Measurements from ENCODE around the gene ASF1A.

The ASF1A gene

GRCh38 chr6:118917546-118918328, 23.8 kb downstream of the ASF1A start:
- DNase-seq, result no peak

GRCh38 chr6:118918329-118918725, 24.4 kb downstream of the ASF1A start:
- DNase-seq, result no peak

- no peak for DNase-seq
Measured at GRCh38 chr6:118921084-118921483, 27.1 kb downstream of the ASF1A start.

- no peak for DNase-seq
Measured at GRCh38 chr6:118923035-118923434, 29.1 kb downstream of the ASF1A start.

GRCh38 chr6:118930680-118931079, 36.7 kb downstream of the ASF1A start:
- DNase-seq, result no peak

GRCh38 chr6:118931436-118931835, 37.5 kb downstream of the ASF1A start:
- no peak for DNase-seq

GRCh38 chr6:118932421-118932820, 38.5 kb downstream of the ASF1A start:
- no peak for DNase-seq

- DNase-seq, result no peak
Measured at GRCh38 chr6:118933855-118934460, 40.0 kb downstream of the ASF1A start.

- DNase-seq, result peak; percentile 89
Measured at GRCh38 chr6:118934461-118935330, 40.7 kb downstream of the ASF1A start, which contains the start of gene MCM9. Gene MCM9, minus strand, starts transcription at chr6:118935159. Its CDS starts 3,436 bp downstream, at chr6:118931723.

- DNase-seq, result no peak
Measured at GRCh38 chr6:118935331-118935668, 41.3 kb downstream of the ASF1A start.

- DNase-seq, result no peak
Measured at GRCh38 chr6:118935978-118936703, 42.2 kb downstream of the ASF1A start.

GRCh38 chr6:118939683-118940082, 45.7 kb downstream of the ASF1A start:
- no peak for DNase-seq

- DNase-seq, result no peak
Measured at GRCh38 chr6:118940770-118941169, 46.8 kb downstream of the ASF1A start.

- no peak for DNase-seq
Measured at GRCh38 chr6:118945217-118945616, 51.3 kb downstream of the ASF1A start.

- DNase-seq, result no peak
Measured at GRCh38 chr6:118952683-118953082, 58.7 kb downstream of the ASF1A start.

GRCh38 chr6:118953391-118953790, 59.4 kb downstream of the ASF1A start:
- DNase-seq, result no peak
